Left lung (tissue), 10 donors: Measurements from ENCODE around the gene DAAM2. TPM values are rescaled to one million over a fixed set of nuclear protein-coding genes. Genes with fewer than 3 reads are reported as not detected.

Source experiments
- ATAC-seq: fragments of 200-7000 bp; cut with Tn5 transposase; one replicate; pipeline ENCODE4 v1.9.1; 2020; ENCODE audit warnings: moderate library complexity
- DNase-seq, 4 donors: peaks; one replicate each; pipeline ENCODE4 v3.0.0-alpha.2; 2013 to 2020
- H3K27ac ChIP-seq, 2 donors: fragments of 200-600 bp; sonication (generic) in 1 of 2; one replicate each; pipeline versions ENCODE4 v1.5.0 to v1.8.0; 2020 to 2021
- H3K27me3 ChIP-seq, 2 donors: fragments of 200-600 bp; sonication (generic) in 1 of 2; one replicate each; pipeline versions ENCODE4 v1.5.0 to v1.8.0; 2020 to 2021
- H3K36me3 ChIP-seq, 2 donors: fragments of 200-600 bp; sonication (generic) in 1 of 2; one replicate each; pipeline versions ENCODE4 v1.5.0 to v1.8.0; 2020 to 2021
- H3K4me1 ChIP-seq, 2 donors: fragments of 200-600 bp; one replicate each; pipeline ENCODE4 v1.8.0; 2021
- H3K4me3 ChIP-seq, 2 donors: fragments of 200-600 bp; sonication (generic) in 1 of 2; one replicate each; pipeline versions ENCODE4 v1.5.0 to v1.8.0; 2020 to 2021; ENCODE audit warnings: mild to moderate bottlenecking in 1 of 2
- H3K9me3 ChIP-seq, 2 donors: fragments of 200-600 bp; sonication (generic) in 1 of 2; one replicate each; pipeline versions ENCODE4 v1.5.0 to v1.8.0; 2020 to 2021
- intact Hi-C, 2 donors: fragments of 100-400 bp; cut with DNase I; formaldehyde crosslinking; loops; one replicate each; pipeline versions ENCODE4 v1.11.2 to v1.14.2; 2022
- polyA plus RNA-seq, 6 donors: library from polyadenylated mRNA; unstranded; fragments of 120-200 nt; gene quantifications; one replicate each; pipeline ENCODE4 v1.2.1, GENCODE V29; 2013; ENCODE audit not compliant: insufficient read length in 6 of 6
- total RNA-seq, 2 donors: library from RNA; stranded (reverse); fragmentation: NEBNext Ultra II Directional; extraction: Animal tissue kit (Norgen Biotek cat#: 25700); gene quantifications; one replicate each; pipeline ENCODE4 v1.2.1, GENCODE V29; 2021
- TF ChIP-seq, protein P1 (sequence below), 2 donors: fragments of 200-600 bp; sonication (generic) in 1 of 2; IDR thresholded peaks; one replicate each; pipeline versions ENCODE4 v1.5.0 to v1.8.0; 2021; ENCODE audit warnings: antibody characterized with exemption in 2 of 2
- donor health status: DM: no; HTN: yes; CAD: no.
- donor health status: DM: no; HTN: no; CAD: no.

The DAAM2 gene
- total and polyA plus RNA-seq, 8 donors: 28.8 to 67.6 (median 39.9) TPM

DNA sequence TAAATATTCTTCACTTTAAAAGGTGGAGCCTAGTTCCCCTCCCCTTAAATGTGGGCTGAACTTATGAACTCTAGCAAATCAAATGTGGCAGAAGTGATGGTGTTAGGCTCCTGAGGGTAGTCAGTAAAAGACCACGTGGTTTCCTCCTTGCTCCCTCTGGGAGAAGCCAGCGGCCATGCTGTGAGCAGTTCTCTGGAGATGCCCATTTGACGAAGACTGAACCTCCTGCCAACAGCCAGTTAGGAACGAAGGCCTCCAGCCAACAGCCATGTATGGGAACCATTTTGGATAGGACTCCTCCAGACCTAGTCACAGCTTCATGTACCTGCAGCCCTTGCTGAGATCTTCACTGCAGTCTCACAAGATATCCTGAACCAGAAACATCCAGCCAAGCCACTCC, 149.6 kb downstream of the DAAM2 start:
- intact Hi-C loops: no loop called here
- no peak overlapping the region for H3K4me3 ChIP-seq
- no peak for DNase-seq
- no peak overlapping the region for H3K27ac ChIP-seq
- TF ChIP-seq, protein P1, sequence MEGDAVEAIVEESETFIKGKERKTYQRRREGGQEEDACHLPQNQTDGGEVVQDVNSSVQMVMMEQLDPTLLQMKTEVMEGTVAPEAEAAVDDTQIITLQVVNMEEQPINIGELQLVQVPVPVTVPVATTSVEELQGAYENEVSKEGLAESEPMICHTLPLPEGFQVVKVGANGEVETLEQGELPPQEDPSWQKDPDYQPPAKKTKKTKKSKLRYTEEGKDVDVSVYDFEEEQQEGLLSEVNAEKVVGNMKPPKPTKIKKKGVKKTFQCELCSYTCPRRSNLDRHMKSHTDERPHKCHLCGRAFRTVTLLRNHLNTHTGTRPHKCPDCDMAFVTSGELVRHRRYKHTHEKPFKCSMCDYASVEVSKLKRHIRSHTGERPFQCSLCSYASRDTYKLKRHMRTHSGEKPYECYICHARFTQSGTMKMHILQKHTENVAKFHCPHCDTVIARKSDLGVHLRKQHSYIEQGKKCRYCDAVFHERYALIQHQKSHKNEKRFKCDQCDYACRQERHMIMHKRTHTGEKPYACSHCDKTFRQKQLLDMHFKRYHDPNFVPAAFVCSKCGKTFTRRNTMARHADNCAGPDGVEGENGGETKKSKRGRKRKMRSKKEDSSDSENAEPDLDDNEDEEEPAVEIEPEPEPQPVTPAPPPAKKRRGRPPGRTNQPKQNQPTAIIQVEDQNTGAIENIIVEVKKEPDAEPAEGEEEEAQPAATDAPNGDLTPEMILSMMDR (IDR thresholded peaks at IDR 0.05): no peak
- H3K9me3 ChIP-seq: no peaks in the 10 kb centered on the region
- H3K4me1 ChIP-seq: no peaks in the 10 kb centered on the region
- H3K36me3 ChIP-seq: no peaks in the 10 kb centered on the region
- H3K27me3 ChIP-seq: no peaks in the 10 kb centered on the region
- ATAC-seq: no peak

DNA sequence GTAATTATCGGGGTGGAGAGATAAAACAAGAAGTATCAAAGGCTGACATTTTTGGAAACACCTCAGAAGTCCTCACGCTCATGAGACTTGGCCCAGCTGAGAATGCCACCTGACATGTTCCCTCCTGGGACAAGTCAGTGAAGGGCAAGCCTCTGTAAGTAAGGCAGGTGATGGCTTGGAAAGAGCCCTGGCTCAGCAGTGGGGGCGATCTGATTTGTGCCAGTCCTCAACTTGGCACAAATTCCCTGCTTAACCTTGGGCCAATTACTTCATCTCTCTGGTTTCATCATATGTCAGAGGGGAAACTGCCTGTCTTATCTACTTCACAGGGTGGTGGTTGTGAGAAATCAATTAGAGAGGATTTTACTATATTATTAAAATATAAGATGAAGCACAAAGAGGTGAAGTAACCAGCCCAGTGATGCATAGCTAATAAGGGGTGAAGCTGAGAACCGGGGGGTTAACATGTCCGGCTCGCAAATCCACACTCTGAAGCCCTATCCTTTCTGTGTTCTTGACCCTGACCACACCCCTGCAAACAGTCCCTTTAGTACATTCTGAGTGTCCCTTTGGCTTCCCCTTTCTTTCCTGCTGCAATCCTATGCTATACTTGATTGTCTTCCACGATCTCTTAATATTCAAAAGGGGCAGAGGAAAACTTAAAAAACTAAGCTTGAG, 150.9 kb downstream of the DAAM2 start:
- ATAC-seq (no peak), DNase-seq (no peak)
- Histone ChIP-seq H3K27ac (no peak overlapping the region), H3K9me3 (no peaks in the 10 kb centered on the region), H3K4me3 (no peak overlapping the region), H3K4me1 (no peaks in the 10 kb centered on the region), H3K36me3 (no peaks in the 10 kb centered on the region), H3K27me3 (no peaks in the 10 kb centered on the region)
- intact Hi-C loops: no loop called here
- TF ChIP-seq, protein P1 (IDR thresholded peaks at IDR 0.05): no peak

DNA sequence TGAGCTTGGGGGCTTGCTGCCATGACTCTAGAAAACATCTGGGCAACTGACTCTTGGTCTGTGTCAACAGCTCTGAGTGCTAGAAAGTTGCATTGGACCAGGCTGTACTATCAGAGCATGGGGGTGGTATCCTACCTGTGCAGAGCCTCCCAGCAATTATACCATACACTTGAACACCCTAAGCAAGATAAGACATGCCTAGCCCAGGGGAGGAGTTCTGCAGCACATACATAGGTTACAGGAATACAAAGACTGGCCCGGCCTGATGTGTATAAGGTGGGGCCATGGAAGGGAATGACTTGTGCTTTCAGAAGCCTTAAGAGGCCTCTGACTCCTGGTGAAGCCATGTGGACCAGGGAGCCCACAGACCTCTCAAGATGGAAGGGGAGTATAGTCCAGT, 153.4 kb downstream of the DAAM2 start:
- no peaks in the 10 kb centered on the region for H3K4me1 ChIP-seq
- H3K4me3 ChIP-seq: no peak overlapping the region
- ATAC-seq (no peak), DNase-seq (no peak)
- no peaks in the 10 kb centered on the region for H3K36me3 ChIP-seq
- intact Hi-C loops: no loop called here
- H3K9me3 ChIP-seq: no peaks in the 10 kb centered on the region
- H3K27ac ChIP-seq: no peak overlapping the region
- no peaks in the 10 kb centered on the region for H3K27me3 ChIP-seq
- TF ChIP-seq, protein P1 (IDR thresholded peaks at IDR 0.05): no peak

DNA sequence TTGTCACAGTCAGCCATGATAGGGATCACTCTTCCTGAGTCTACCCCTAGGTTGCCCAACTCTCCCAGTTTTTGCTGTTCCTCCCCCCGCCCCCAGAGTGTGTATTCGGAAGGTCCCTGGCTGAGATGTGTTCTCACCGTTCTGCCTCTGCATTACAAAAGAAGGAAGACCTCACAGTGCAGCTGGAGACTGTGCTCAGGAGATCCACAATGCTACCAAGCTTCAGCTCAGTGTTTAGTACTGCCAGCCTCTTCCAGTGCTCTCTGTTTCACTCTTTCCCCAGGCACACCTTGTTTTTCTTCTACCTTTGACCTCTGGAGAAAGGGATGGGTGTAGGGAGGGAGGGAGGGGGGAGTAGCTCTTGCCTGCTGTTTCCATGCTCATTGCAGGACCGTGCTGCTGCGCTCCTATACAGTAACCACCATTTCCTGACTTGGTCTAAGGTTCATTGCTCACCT, 155.5 kb downstream of the DAAM2 start:
- intact Hi-C loops: no loop called here
- Histone ChIP-seq H3K9me3 (no peaks in the 10 kb centered on the region), H3K36me3 (no peaks in the 10 kb centered on the region), H3K4me1 (peaks cover 0 to 4% of the 10 kb centered on the region in 2 donors), H3K27me3 (no peaks in the 10 kb centered on the region), H3K4me3 (no peak overlapping the region), H3K27ac (no peak overlapping the region)
- ATAC-seq (no peak), DNase-seq (no peak)
- TF ChIP-seq, protein P1 (IDR thresholded peaks at IDR 0.05): no peak

DNA sequence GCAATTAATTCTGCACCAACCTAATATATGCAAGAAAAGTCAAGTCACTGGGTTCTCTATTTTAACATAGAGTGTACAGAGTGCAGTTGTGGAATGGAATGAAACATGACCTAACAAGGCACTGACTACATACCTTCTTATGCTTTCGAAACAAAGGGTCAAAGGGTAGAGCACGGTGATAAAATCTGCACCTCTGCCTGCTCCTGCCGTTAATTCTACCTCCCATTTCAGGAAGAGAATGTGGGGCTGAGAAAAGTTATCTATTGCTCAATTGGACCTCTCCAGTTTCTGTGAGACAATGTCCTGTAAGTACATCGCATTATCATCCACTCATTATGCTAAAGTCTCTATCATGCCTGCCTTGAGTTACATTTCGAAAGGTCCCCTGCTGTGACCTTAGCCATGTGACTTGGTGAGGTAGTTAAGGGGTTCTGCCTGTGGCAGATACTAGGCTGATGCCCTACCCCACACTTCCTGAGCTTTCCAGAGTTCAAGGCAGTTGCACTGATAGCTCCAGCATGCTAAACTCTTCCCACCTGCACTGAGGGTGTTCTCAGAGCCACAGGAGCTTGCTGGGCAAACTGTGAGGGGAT, 156.1 kb downstream of the DAAM2 start:
- TF ChIP-seq, protein P1 (IDR thresholded peaks at IDR 0.05): no peak
- ATAC-seq (no peak), DNase-seq (no peak)
- H3K36me3 ChIP-seq: no peaks in the 10 kb centered on the region
- H3K27me3 ChIP-seq: no peaks in the 10 kb centered on the region
- H3K27ac ChIP-seq: no peak overlapping the region
- no peaks in the 10 kb centered on the region for H3K9me3 ChIP-seq
- intact Hi-C loops: no loop called here
- H3K4me3 ChIP-seq: no peak overlapping the region
- H3K4me1 ChIP-seq: peaks cover 0 to 4% of the 10 kb centered on the region in 2 donors
